ENCODE results near the gene PRKCB.

GRCh38 chr16:23859713-23860269 is 24.0 kb downstream of the PRKCB start:
- TF ChIP-seq CTCF (IDR thresholded peaks at IDR 0.05; ENCODE audit: low read depth, low read length, missing input control) (no peak), NR2F2 (IDR thresholded peaks at IDR 0.05) (no peak), MAX (IDR thresholded peaks at IDR 0.05) (no peak), REST (IDR thresholded peaks at IDR 0.05) (no peak), ATF3 (IDR thresholded peaks at IDR 0.05) (no peak), YY1 (IDR thresholded peaks at IDR 0.05) (no peak), GABPA (IDR thresholded peaks at IDR 0.05 in 1 of 2, conservative IDR thresholded peaks at IDR 0.05 in 1 of 2) (no peak), TAF1 (conservative IDR thresholded peaks at IDR 0.05) (no peak), RAD21 (IDR thresholded peaks at IDR 0.05) (no peak), ZBTB33 (IDR thresholded peaks at IDR 0.05) (no peak), SP1 (IDR thresholded peaks at IDR 0.05) (no peak), EGR1 (IDR thresholded peaks at IDR 0.05; ENCODE audit: low read depth in 2 of 2) (no peak), FOXA1 (IDR thresholded peaks at IDR 0.05) (no peak), JUND (IDR thresholded peaks at IDR 0.05) (no peak)
